ENCODE results near the gene MCM7. TPM values are rescaled to one million over a fixed set of nuclear protein-coding genes. Genes with fewer than 3 reads are reported as not detected.
A peak's percentile ranks its signal among the peaks of the same experiment; 100 is the strongest.

Gene MCM7
- total and polyA plus RNA-seq, 2 of the 13 experiments (the other 11 are each of a cell fraction or from before 2014, with no cell fraction given): 84.5 to 214 TPM

DNA sequence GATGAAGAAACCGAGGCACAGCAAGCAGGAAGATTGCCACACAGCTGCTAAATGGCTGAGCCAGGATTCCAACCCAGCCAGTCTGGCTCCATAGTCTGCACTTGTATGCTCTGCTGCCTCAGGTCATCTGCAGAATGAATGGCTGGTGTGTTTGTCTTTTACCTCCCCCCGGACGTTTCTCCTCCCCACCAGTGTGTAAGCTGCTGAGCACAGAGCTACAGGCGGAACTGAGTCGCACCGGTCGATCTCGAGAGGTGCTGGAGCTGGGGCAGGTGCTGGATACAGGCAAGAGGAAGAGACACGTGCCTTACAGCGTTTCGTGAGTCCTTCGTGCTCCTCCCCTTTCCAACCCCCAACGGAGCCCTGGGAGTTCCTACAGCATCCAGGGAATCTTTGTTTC lies 20.9 kb upstream of the MCM7 start (continued):
- TF ChIP-seq ZNF646 (CRISPR knock-in tag; IDR thresholded peaks at IDR 0.05): no peak
- TF ChIP-seq ZNF317 (CRISPR knock-in tag; IDR thresholded peaks at IDR 0.05): peak; percentile 97
- no peak for TF ChIP-seq PRDM4 (CRISPR knock-in tag; IDR thresholded peaks at IDR 0.05; ENCODE audit: borderline replicate concordance)
- TF ChIP-seq IRX3 (CRISPR knock-in tag; IDR thresholded peaks at IDR 0.05; ENCODE audit: borderline replicate concordance, low read depth): no peak
- no peak for TF ChIP-seq ATF4 (CRISPR knock-in tag; IDR thresholded peaks at IDR 0.05)
- TF ChIP-seq, protein P1, sequence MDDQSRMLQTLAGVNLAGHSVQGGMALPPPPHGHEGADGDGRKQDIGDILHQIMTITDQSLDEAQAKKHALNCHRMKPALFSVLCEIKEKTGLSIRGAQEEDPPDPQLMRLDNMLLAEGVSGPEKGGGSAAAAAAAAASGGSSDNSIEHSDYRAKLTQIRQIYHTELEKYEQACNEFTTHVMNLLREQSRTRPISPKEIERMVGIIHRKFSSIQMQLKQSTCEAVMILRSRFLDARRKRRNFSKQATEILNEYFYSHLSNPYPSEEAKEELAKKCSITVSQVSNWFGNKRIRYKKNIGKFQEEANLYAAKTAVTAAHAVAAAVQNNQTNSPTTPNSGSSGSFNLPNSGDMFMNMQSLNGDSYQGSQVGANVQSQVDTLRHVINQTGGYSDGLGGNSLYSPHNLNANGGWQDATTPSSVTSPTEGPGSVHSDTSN (CRISPR knock-in tag; IDR thresholded peaks at IDR 0.05; ENCODE audit: borderline replicate concordance): no peak
- no peak for TF ChIP-seq JUND (CRISPR knock-in tag; IDR thresholded peaks at IDR 0.05)
- TF ChIP-seq ZNF331 (CRISPR knock-in tag; IDR thresholded peaks at IDR 0.05): peak; percentile 33; the same call in 1 of the 2 replicates
- TF ChIP-seq ZNF556 (CRISPR knock-in tag; IDR thresholded peaks at IDR 0.05; ENCODE audit: borderline replicate concordance): peak; percentile 72; the same call in 1 of the 2 replicates
- peak; percentile 55; the same call in 1 of the 2 replicates for TF ChIP-seq IRF2 (CRISPR knock-in tag; IDR thresholded peaks at IDR 0.05)
- no peak for TF ChIP-seq ZNF274 (CRISPR knock-in tag; IDR thresholded peaks at IDR 0.05)
- no peak for TF ChIP-seq ZNF275 (CRISPR knock-in tag; IDR thresholded peaks at IDR 0.05; ENCODE audit: borderline replicate concordance)
- TF ChIP-seq ZNF232 (CRISPR knock-in tag; IDR thresholded peaks at IDR 0.05; ENCODE audit: borderline replicate concordance): no peak
- no peak for TF ChIP-seq GLMP (CRISPR knock-in tag; IDR thresholded peaks at IDR 0.05; ENCODE audit: borderline replicate concordance)
- no peak for TF ChIP-seq ZNF670 (CRISPR knock-in tag; IDR thresholded peaks at IDR 0.05; ENCODE audit: borderline replicate concordance)
- no peak for TF ChIP-seq U2AF1 (optimal IDR thresholded peaks at IDR 0.05; ENCODE audit: low read depth, low read length)

All from HepG2 (cell line).